WI38 (cell line): ENCODE data around the gene CDK2AP2.
"Not testable (repeated sequence)": the region's sequence is repeated elsewhere in the genome, so short reads cannot be mapped to it uniquely, and the experiment has no call there.

ENCODE experiments used
- H3K4me3 ChIP-seq: 2 replicates; pipeline ENCODE4 v1.5.1; 2011; ENCODE audit warnings: low read depth, mild to moderate bottlenecking, control low read depth, low read length
- CTCF ChIP-seq: IDR thresholded peaks from 2 replicates; pipeline ENCODE4 v1.5.1; 2012; ENCODE audit warnings: low read depth, mild to moderate bottlenecking, control low read depth, low read length

Gene CDK2AP2

GRCh38 chr11:67517784-67518552 lies 10.0 kb upstream of the CDK2AP2 start:
- TF ChIP-seq CTCF, result no peak
- H3K4me3 ChIP-seq, result no peak overlapping the region

GRCh38 chr11:67516806-67517205 lies 8.8 kb upstream of the CDK2AP2 start:
- H3K4me3 ChIP-seq, result no peak overlapping the region
- TF ChIP-seq CTCF, result no peak

- no peak for TF ChIP-seq CTCF
- H3K4me3 ChIP-seq, result no peak overlapping the region
Measured at GRCh38 chr11:67514116-67514515, 6.2 kb upstream of the CDK2AP2 start.

- not testable (repeated sequence) for H3K4me3 ChIP-seq
Measured at GRCh38 chr11:67511558-67511957, 3.6 kb upstream of the CDK2AP2 start.

- no peak overlapping the region for H3K4me3 ChIP-seq
- no peak for TF ChIP-seq CTCF
Measured at GRCh38 chr11:67510023-67510345, 2.0 kb upstream of the CDK2AP2 start.

GRCh38 chr11:67508486-67509121 lies 642 bp upstream of the CDK2AP2 start:
- no peak for TF ChIP-seq CTCF
- H3K4me3 ChIP-seq, result peak overlapping the region; percentile 82

GRCh38 chr11:67507242-67507863 lies 609 bp downstream of the CDK2AP2 start:
- peak overlapping the region; percentile 82 for H3K4me3 ChIP-seq
- TF ChIP-seq CTCF, result no peak
